ENCODE measurements around the gene AS3MT. TPM values are rescaled to one million over a fixed set of nuclear protein-coding genes. Genes with fewer than 3 reads are reported as not detected.
A peak's percentile ranks its signal among the peaks of the same experiment; 100 is the strongest.

The AS3MT gene
- total RNA-seq, 1 donor = 5.2 TPM

GRCh38 chr10:102917314-102917961, 48.2 kb downstream of the AS3MT start:
- DNase-seq (ENCODE audit: low read depth) = peak; percentile 70
- peak; percentile 96 for TF ChIP-seq CTCF (IDR thresholded peaks at IDR 0.05; ENCODE audit: insufficient read depth, low read depth, low read length)
- H3K4me3 ChIP-seq (ENCODE audit: low read depth, low read length) = peak overlapping the region; percentile 91

- peak; percentile 100 for DNase-seq (ENCODE audit: low read depth)
- TF ChIP-seq CTCF (IDR thresholded peaks at IDR 0.05; ENCODE audit: insufficient read depth, low read depth, low read length) = no peak
- peak within 1 kb of the TSS; percentile 91 for H3K4me3 ChIP-seq (ENCODE audit: low read depth, low read length)
Measured at GRCh38 chr10:102917962-102918816, 48.9 kb downstream of the AS3MT start, which contains the start of gene CNNM2. TSS of gene CNNM2 (plus strand) at chr10:102918294. CDS start at chr10:102918481, 187 bp downstream.

GRCh38 chr10:102918817-102919245, 49.6 kb downstream of the AS3MT start:
- no peak for TF ChIP-seq CTCF (IDR thresholded peaks at IDR 0.05; ENCODE audit: insufficient read depth, low read depth, low read length)
- DNase-seq (ENCODE audit: low read depth) = no peak
- peak overlapping the region; percentile 91 for H3K4me3 ChIP-seq (ENCODE audit: low read depth, low read length)

- no peak for DNase-seq (ENCODE audit: low read depth)
- no peak for TF ChIP-seq CTCF (IDR thresholded peaks at IDR 0.05; ENCODE audit: insufficient read depth, low read depth, low read length)
- peak overlapping the region; percentile 91 for H3K4me3 ChIP-seq (ENCODE audit: low read depth, low read length)
Measured at GRCh38 chr10:102919246-102919959, 50.1 kb downstream of the AS3MT start.

- no peak for TF ChIP-seq CTCF (IDR thresholded peaks at IDR 0.05; ENCODE audit: insufficient read depth, low read depth, low read length)
- DNase-seq (ENCODE audit: low read depth) = no peak
- peak overlapping the region; percentile 15 for H3K4me3 ChIP-seq (ENCODE audit: low read depth, low read length)
Measured at GRCh38 chr10:102919992-102920739, 50.9 kb downstream of the AS3MT start.

- no peak overlapping the region for H3K4me3 ChIP-seq (ENCODE audit: low read depth, low read length)
- no peak for TF ChIP-seq CTCF (IDR thresholded peaks at IDR 0.05; ENCODE audit: insufficient read depth, low read depth, low read length)
- DNase-seq (ENCODE audit: low read depth) = peak; percentile 18
Measured at GRCh38 chr10:102923601-102924000, 54.3 kb downstream of the AS3MT start.

Data from fibroblast of villous mesenchyme (primary cell).